Midbrain (tissue), 1 donor: ENCODE results near the gene ALDH18A1.

ENCODE experiments used
- DNase-seq: peaks from one replicate; lab custom pipeline; 2025; lab: John Stamatoyannopoulos, UW

Gene ALDH18A1

GRCh38 chr10:95556994-95557767 lies 99.3 kb downstream of the ALDH18A1 start:
- no peak for DNase-seq
